ENCODE results near the gene MAF.

MAF gene

GRCh38 chr16:79560318-79560717, 40.2 kb downstream of the MAF start:
- no peak overlapping the region for H3K4me3 ChIP-seq (ENCODE audit: low read length)
- no peak for DNase-seq (ENCODE audit: low read depth)
- no peak for TF ChIP-seq CTCF (conservative IDR thresholded peaks at IDR 0.05; ENCODE audit: low read depth, low read length)

GRCh38 chr16:79559532-79559931, 41.0 kb downstream of the MAF start:
- no peak for DNase-seq (ENCODE audit: low read depth)
- H3K4me3 ChIP-seq (ENCODE audit: low read length) = no peak overlapping the region
- no peak for TF ChIP-seq CTCF (conservative IDR thresholded peaks at IDR 0.05; ENCODE audit: low read depth, low read length)

- no peak for TF ChIP-seq CTCF (conservative IDR thresholded peaks at IDR 0.05; ENCODE audit: low read depth, low read length)
- DNase-seq (ENCODE audit: low read depth) = no peak
- H3K4me3 ChIP-seq (ENCODE audit: low read length) = no peak overlapping the region
Observed at GRCh38 chr16:79557421-79557820, 43.1 kb downstream of the MAF start.

DNA sequence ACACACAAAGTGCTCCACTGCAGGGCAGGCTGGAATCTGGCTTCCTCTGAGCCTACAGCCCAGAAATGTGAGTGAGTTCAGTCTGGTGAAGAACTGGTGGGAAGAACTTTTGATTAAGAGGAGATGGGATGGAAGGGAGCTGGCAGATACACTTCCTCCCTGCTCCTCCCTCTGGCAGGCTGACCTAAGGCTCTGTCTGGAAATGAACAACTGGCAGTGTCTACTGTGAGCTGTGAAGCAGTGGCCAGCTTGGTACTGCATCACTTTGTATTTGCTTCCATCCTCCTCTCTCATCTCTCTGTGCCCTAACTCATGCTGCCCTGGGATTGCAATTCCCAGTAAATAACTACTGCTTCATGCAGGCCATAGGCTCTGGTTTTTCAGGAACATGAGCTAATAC, 45.6 kb downstream of the MAF start:
- no peak for TF ChIP-seq CTCF (conservative IDR thresholded peaks at IDR 0.05; ENCODE audit: low read depth, low read length)
- no peak overlapping the region for H3K4me3 ChIP-seq (ENCODE audit: low read length)

GRCh38 chr16:79550373-79550772, 50.2 kb downstream of the MAF start:
- DNase-seq (ENCODE audit: low read depth) = no peak
- no peak for TF ChIP-seq CTCF (conservative IDR thresholded peaks at IDR 0.05; ENCODE audit: low read depth, low read length)
- no peak overlapping the region for H3K4me3 ChIP-seq (ENCODE audit: low read length)

More for the DNA sequence above, 45.6 kb downstream of the MAF start:
- no peak for DNase-seq (ENCODE audit: low read depth)

DNA sequence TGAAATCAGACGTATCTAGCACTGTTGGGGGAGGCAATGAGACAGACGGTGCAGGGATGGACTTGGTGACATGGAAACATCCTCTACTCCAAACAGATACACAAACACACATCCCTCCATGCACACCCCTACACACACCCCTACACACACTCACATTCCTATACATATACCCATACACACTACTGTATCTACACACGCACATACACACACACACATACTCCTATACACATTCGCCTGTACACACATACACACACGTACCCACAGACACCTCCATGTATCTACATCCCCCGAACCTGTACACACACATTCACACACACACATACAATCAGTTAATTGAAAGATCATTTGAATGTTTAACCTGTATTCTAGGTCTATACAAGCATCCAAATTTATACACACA, 53.5 kb downstream of the MAF start:
- no peak overlapping the region for H3K4me3 ChIP-seq (ENCODE audit: low read length)
- TF ChIP-seq CTCF (conservative IDR thresholded peaks at IDR 0.05; ENCODE audit: low read depth, low read length) = no peak
- no peak for DNase-seq (ENCODE audit: low read depth)

Data from retinal pigment epithelial cell (primary cell).